Measurements from ENCODE around the gene TOMM6.

GRCh38 chr6:41763470-41763869 is 24.0 kb upstream of the TOMM6 start:
- no peak for TF ChIP-seq SIN3A (IDR thresholded peaks at IDR 0.05; ENCODE audit: borderline replicate concordance, low read depth, low read length)
- TF ChIP-seq CTCF (IDR thresholded peaks at IDR 0.05): no peak
- TF ChIP-seq EZH2phosphoT487 (IDR thresholded peaks at IDR 0.05; ENCODE audit: borderline replicate concordance, low read depth): no peak
- TF ChIP-seq TEAD4 (IDR thresholded peaks at IDR 0.05; ENCODE audit: borderline replicate concordance, insufficient read depth): no peak
- no peak for TF ChIP-seq EP300 (IDR thresholded peaks at IDR 0.05; ENCODE audit: borderline replicate concordance in 1 of 2, low read depth in 1 of 2, low read length in 1 of 2)
- TF ChIP-seq POLR2AphosphoS5 (IDR thresholded peaks at IDR 0.05; ENCODE audit: low read depth, low read length): no peak
- no peak for TF ChIP-seq MXI1 (IDR thresholded peaks at IDR 0.05; ENCODE audit: low read depth, low read length)
- TF ChIP-seq RFX5 (IDR thresholded peaks at IDR 0.05; ENCODE audit: low read length): no peak

Measured in SK-N-SH (cell line).